Body of pancreas (tissue), 4 donors: Measurements from ENCODE around the gene EMILIN1.

Source experiments
- POLR2A ChIP-seq, 3 donors: fragments of 450-650 bp; IDR thresholded peaks; one replicate each; pipeline ENCODE4 v1.6.1; 2016; ENCODE audit warnings: antibody characterized with exemption in 3 of 3, mild to moderate bottlenecking in 2 of 3
- TF ChIP-seq, protein P1 (sequence below), 7 experiments: fragments of 450-650 bp in 4 of 7; fragments of 200-600 bp in 3 of 7; sonication (generic) in 3 of 7; IDR thresholded peaks; one replicate each; pipeline ENCODE4 v1.5.1; 2016 to 2019; ENCODE audit warnings: antibody characterized with exemption in 7 of 7

DNA sequence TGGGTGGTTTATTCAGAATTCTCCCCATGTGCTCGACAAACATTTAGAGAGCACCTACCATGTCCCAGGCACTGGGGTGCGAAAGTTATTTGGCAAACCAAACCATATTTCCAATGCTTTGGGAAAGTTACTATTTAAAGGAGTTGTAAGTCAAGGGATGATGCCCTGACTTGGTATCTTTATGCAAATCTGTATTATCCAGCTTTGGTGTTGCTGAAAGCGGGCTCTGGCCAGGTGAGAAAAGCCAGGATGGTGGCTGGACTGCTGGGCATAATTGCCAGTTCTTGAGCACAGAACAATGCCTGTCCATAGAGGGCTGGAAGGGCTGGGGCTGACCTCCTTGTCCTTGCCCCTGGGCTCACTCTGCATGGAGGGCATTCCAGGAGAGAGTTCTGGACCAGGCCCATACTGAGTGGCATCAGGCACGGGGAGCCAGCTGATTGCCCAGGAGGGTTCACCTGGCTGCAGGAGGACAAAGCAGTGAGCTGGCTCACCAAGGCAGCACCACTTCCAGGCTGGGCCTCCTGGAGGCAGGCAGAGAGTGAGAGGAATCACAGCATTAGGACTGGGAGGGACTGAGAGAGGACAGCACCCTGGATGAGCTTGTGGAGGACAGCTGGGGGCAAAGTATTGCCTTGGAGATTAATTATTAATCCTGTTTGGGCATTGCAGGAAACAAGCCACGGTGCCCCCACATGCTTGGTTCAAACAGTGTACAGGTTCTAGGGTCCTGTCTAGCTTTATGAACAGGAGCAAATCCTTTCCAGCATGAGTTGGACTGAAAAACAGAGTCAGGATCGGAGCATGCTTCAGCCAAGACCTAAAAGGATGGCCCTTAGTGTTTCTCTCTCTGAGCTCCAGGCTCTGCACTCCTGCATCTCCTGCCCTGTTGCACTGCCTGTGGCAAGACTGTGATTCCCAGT lies 15.3 kb downstream of the EMILIN1 start:
- TF ChIP-seq POLR2A (IDR thresholded peaks at IDR 0.05), result no peak
- TF ChIP-seq, protein P1, sequence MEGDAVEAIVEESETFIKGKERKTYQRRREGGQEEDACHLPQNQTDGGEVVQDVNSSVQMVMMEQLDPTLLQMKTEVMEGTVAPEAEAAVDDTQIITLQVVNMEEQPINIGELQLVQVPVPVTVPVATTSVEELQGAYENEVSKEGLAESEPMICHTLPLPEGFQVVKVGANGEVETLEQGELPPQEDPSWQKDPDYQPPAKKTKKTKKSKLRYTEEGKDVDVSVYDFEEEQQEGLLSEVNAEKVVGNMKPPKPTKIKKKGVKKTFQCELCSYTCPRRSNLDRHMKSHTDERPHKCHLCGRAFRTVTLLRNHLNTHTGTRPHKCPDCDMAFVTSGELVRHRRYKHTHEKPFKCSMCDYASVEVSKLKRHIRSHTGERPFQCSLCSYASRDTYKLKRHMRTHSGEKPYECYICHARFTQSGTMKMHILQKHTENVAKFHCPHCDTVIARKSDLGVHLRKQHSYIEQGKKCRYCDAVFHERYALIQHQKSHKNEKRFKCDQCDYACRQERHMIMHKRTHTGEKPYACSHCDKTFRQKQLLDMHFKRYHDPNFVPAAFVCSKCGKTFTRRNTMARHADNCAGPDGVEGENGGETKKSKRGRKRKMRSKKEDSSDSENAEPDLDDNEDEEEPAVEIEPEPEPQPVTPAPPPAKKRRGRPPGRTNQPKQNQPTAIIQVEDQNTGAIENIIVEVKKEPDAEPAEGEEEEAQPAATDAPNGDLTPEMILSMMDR (IDR thresholded peaks at IDR 0.05), result no peak
